Stimulated activated CD8-positive, alpha-beta memory T cell treated with anti-CD3 and anti-CD28 coated beads, Interleukin-2, amount 100 ng/mL, for 48 hours (primary cell): ENCODE measurements around the gene TXK.
A peak's percentile ranks its signal among the peaks of the same experiment; 100 is the strongest.

Experiments
- DNase-seq, 2 donors: peaks; one replicate each; pipeline ENCODE4 v3.0.0-alpha.2; 2020; ENCODE audit warnings: low read depth in 2 of 2

Gene TXK

DNA sequence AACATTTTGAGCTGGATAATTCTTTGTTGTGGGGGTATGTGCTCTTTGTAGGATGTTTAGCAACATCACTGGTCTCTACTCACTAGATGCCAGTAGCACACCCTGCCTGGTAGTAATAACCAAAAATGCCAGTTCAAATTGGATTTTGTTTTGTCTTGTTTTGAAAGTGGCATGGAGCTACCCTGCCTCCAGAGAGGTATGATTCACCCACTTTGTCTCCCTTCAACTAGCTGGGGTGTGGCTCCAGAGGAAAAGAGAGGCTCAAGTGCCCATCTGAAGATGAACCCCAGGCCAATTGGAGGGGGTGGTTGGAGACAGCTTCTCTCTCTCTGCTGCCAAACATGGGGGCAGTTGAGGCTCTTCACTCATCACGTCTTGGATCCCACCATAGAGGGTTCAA is 83.0 kb downstream of the TXK start:
- DNase-seq: no peak

- DNase-seq: no peak
Observed at GRCh38 chr4:48049483-48049882, 84.6 kb downstream of the TXK start.

GRCh38 chr4:48047896-48048295 is 86.2 kb downstream of the TXK start:
- DNase-seq: no peak

GRCh38 chr4:48047421-48047844 is 86.6 kb downstream of the TXK start:
- peak; percentile 61 to 78 for DNase-seq

- no peak for DNase-seq
Observed at GRCh38 chr4:48046059-48046458, 88.0 kb downstream of the TXK start.

- DNase-seq: no peak
Observed at GRCh38 chr4:48044298-48044697, 89.8 kb downstream of the TXK start.

DNA sequence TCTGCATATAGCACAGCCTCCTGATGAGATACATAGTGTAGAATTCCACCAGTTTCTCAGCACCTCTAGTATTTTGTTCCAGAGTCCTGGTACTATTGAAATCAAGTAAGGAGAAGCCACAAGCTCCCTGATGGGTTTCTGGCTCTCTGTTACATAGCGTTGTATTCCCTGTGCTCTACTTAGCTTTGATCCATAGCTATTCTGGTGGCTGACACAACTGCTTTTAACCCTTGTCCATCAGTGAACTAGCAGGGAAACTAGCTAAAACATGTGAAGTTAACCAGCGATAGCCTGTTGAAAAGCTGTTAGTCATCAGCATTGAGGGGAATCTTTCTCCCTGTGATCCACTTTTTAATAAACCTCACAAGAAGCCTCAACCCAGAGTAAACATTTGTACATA is 90.5 kb downstream of the TXK start:
- DNase-seq: no peak

DNA sequence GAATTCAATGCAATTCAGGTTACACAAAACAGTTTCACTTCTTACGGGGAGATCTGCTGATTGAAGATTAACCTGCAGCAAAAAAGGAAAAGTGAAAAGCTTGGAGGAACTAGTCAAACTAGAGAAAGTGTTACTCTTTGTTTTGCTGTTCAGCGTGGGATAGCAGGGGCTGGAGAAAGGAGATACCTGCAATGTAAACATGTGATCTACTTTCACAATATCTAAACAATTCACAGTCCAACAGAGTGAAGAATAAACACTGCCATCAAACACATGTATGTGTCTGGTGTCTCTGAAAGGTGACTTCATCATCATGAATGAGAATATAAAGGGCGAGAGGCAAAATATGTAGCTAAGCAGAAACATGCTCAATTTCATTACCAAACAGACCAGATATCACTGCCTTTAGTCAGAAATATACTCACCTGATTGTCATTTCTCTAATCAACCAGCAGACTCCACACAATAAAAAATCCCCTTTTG is 91.0 kb downstream of the TXK start:
- no peak for DNase-seq

DNA sequence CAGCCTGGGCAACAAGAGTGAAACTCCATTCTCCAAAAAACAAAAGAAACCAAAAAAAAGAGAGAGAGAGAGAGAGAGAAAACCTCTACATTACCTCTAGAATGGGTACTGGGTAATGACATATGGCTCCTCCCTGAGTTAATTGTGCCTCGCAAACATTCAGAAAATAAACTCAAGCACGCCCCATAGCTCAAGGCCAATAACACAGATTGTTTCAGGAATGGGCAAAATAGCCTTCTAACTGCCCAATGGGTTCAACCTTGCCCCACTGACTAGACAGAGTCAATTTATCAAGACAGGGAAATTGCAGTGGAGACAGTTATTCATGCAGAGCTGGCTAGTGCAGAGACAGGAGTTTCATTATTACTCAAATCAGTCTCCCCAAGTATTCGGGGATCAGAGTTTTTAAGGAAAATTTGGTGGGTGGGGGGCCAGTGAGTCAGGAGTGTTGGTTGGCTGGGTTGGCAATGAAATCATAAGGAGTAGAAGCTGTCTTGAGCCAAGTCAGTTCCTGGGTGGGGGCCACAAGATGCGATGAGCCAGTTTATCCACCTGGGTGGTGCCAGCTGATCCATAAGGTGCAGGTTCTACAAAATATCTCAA is 92.4 kb downstream of the TXK start:
- DNase-seq: no peak

GRCh38 chr4:48039561-48039960 is 94.5 kb downstream of the TXK start:
- DNase-seq: no peak

GRCh38 chr4:48038666-48039065 is 95.4 kb downstream of the TXK start:
- DNase-seq: no peak

GRCh38 chr4:48037117-48037462 is 97.0 kb downstream of the TXK start:
- no peak for DNase-seq

DNA sequence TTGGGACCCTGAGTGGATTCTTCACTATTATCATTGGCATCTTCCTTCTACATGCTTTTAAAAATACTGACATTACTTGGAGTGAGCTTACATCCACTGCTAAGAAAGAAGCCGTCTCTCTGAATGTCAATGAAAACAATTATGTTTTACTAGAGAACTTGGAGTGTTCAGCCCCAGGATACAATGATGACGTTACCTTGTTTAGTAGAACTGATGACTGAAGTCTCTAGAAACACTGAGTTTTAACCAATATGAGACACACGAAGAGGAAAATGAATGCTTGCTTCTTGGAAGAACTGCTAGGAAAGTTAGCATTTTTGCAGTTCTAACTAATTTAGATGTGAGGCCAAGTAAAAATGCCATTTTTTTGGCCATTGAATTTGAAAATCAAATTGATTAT is 98.1 kb downstream of the TXK start:
- DNase-seq: no peak

GRCh38 chr4:48033825-48034413 is 100.1 kb downstream of the TXK start:
- peak in 1 of 2 donors; percentile 36 for DNase-seq

GRCh38 chr4:48033412-48033811 is 100.6 kb downstream of the TXK start:
- DNase-seq: no peak

GRCh38 chr4:48032721-48033120 is 101.3 kb downstream of the TXK start:
- no peak for DNase-seq

DNA sequence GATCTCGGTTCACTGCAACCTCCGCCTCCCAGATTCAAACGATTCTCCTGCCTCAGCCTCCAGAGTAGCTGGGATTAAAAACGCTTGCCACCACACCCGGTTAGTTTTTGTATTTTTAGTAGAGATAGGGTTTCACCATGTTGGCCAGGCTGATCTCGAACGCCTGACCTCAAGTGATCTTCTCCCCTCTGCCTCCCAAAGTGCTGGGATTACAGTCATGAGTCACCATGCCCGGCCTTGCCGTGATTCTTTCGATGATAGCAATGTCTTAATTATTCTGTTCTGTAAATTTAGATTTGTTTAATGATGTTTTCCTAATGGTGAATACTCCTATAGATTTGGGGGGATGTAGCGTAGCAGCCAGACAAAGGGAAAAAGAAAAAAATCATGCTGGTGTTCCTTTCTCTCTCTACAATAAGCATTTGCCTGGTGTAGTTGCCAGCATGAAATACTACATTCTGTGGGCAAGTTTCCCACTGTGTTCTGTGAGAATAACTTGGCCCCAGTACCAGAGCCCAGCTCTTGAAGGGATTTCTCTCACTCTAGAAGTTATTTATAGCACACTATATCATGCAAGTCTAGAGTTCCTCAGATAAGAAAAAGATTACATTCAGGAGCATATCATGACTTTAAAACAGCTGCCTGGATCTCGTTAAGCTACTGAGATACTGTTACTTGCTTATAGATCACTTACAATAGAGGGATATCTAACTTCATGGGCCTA is 102.1 kb downstream of the TXK start:
- DNase-seq: no peak

DNA sequence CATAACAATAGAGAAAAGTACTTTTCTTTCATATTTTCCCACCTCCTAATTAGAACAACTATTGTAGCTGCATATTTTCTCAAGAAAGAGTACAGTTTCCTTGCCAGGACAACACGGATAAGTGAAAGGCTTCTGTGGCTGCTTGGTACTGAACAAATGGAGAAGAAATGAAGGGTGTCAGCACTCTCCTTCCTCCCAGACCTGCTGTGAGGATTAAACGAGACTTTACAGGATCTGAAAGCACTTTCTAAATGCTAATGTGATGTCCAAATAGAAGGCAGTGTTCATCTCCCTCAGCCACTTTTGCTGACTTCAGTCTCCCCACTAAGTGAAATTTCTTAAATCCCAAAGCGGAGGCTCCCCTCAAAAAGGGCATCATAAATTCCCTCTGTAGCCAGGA is 103.6 kb downstream of the TXK start:
- no peak for DNase-seq

GRCh38 chr4:48028696-48029095 is 105.4 kb downstream of the TXK start:
- DNase-seq: no peak

GRCh38 chr4:48027653-48028052 is 106.4 kb downstream of the TXK start:
- no peak for DNase-seq

DNA sequence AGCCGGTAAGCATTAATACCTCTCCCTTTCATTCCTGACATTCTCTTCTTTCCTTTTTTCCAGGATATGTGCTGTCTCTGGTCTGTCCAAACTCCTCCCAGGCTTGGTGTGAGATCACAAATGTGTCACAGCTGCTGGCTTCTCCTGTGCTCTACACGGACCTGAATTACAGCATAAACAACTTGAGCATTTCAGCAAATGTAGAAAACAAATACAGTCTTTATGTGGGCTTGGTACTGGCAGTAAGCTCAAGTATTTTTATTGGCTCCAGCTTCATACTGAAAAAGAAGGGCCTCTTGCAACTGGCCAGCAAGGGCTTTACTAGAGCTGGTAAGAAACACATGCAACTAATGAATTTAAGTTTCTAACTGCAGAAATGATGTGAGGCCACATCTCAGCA is 109.0 kb downstream of the TXK start:
- no peak for DNase-seq

GRCh38 chr4:48024522-48024921 is 109.5 kb downstream of the TXK start:
- no peak for DNase-seq

GRCh38 chr4:48022192-48022799 is 111.8 kb downstream of the TXK start:
- DNase-seq: no peak
